HepG2 (cell line): Measurements from ENCODE around the gene PTX4. TPM values are rescaled to one million over a fixed set of nuclear protein-coding genes. Genes with fewer than 3 reads are reported as not detected.

Experiments used
- ATAC-seq: fragments of 200-7000 bp; cut with Tn5 transposase; 3 replicates; pipeline ENCODE4 v1.9.1; 2020; ENCODE audit warnings: mild to moderate bottlenecking, moderate library complexity
- BruUV-seq: library from RNA; stranded (reverse); fragments of 400-500 nt; replicated peaks from 2 replicates; lab custom pipeline; 2021; lab: Mats Ljungman, UMichigan
- CTCF ChIA-PET: fragments of 300-600 bp; formaldehyde crosslinking; extraction: SDS; loops from one replicate; lab custom pipeline; 2021; ENCODE audit warnings: low total read pairs, inconsistent platforms, low intra/inter-chr PET ratio; lab: Yijun Ruan, JAX
- POLR2A ChIA-PET: fragments of 350-600 bp; sonication (Branson Sonifier 250); formaldehyde crosslinking; loops from one replicate; lab custom pipeline; 2020; ENCODE audit warnings: antibody characterized with exemption, inconsistent platforms; lab: Yijun Ruan, JAX
- DNase-seq: peaks from one replicate; pipeline ENCODE4 v3.0.0-alpha.2; 2015; ENCODE audit warnings: low spot score
- FAIRE-seq: peaks from 3 replicates; lab custom pipeline; 2011; peaks lifted over from hg19 to GRCh38; lab: Jason Lieb, UNC
- H2AFZ ChIP-seq: one replicate; pipeline ENCODE4 v1.6.1; 2011; ENCODE audit warnings: low read length, inconsistent platforms
- H3K27ac ChIP-seq: fragments of 300-600 bp; 3 replicates; pipeline ENCODE4 v1.8.0; 2011; ENCODE audit warnings: mixed run types, mild to moderate bottlenecking, mixed read lengths, low read length, inconsistent platforms; ENCODE audit not compliant: insufficient read depth; ENCODE audit errors: extremely low read length
- H3K27me3 ChIP-seq, 2 experiments: fragments of 200-600 bp in 1 of 2; 2 replicates in 1 of 2; 3 replicates in 1 of 2; pipeline versions ENCODE4 v1.6.0 to v1.8.0; 2011; ENCODE audit warnings: low read length in 2 of 2, mild to moderate bottlenecking in 2 of 2, moderate library complexity in 2 of 2, inconsistent platforms in 1 of 2; ENCODE audit not compliant: insufficient read depth in 2 of 2, control insufficient read depth in 1 of 2
- H3K36me3 ChIP-seq, 2 experiments: fragments of 200-600 bp in 1 of 2; replicated peaks in 1 of 2; 2 replicates in 1 of 2; 3 replicates in 1 of 2; pipeline versions ENCODE4 v1.5.1 to v1.8.0; 2011; ENCODE audit warnings: low read length in 2 of 2, inconsistent platforms in 1 of 2; ENCODE audit not compliant: insufficient read depth in 2 of 2, control insufficient read depth in 1 of 2
- H3K4me1 ChIP-seq: 2 replicates; pipeline ENCODE4 v1.5.1; 2012; ENCODE audit warnings: low read length, inconsistent platforms; ENCODE audit not compliant: insufficient read depth
- H3K4me2 ChIP-seq: 2 replicates; pipeline ENCODE4 v1.6.0; 2011; ENCODE audit warnings: low read depth, low read length, inconsistent platforms
- H3K4me3 ChIP-seq, 3 experiments: fragments of 200-600 bp in 1 of 3; sonication (generic), shearing (Covaris generic) in 1 of 3; replicated peaks in 1 of 3; 2 replicates each; pipeline ENCODE4 v1.5.1; 2011 to 2016; ENCODE audit warnings: low read length in 3 of 3, inconsistent platforms in 2 of 3, low read depth in 2 of 3, mild to moderate bottlenecking in 2 of 3, control low read depth in 1 of 3, mixed read lengths in 1 of 3; ENCODE audit not compliant: insufficient read depth in 1 of 3
- H3K79me2 ChIP-seq: one replicate; pipeline ENCODE4 v1.6.1; 2011; ENCODE audit warnings: low read length, inconsistent platforms; ENCODE audit not compliant: insufficient read depth
- H3K9ac ChIP-seq: 2 replicates; pipeline ENCODE4 v1.6.0; 2011; ENCODE audit warnings: mild to moderate bottlenecking, low read depth, low read length, inconsistent platforms; ENCODE audit not compliant: insufficient read depth
- H3K9me3 ChIP-seq: 2 replicates; pipeline ENCODE4 v1.5.1; 2012; ENCODE audit warnings: mild to moderate bottlenecking, low read length
- H4K20me1 ChIP-seq: 2 replicates; pipeline ENCODE4 v1.6.0; 2011; ENCODE audit warnings: inconsistent platforms, mild to moderate bottlenecking, low read length, moderate library complexity; ENCODE audit not compliant: insufficient read depth
- CSRNP1 ChIP-seq: sonication (generic); formaldehyde crosslinking; IDR thresholded peaks from 2 replicates; pipeline ENCODE4 v1.8.1; 2023; ENCODE audit warnings: mild to moderate bottlenecking, missing genetic modification reagents
- KLF11 ChIP-seq: IDR thresholded peaks from 2 replicates; pipeline ENCODE4 v1.6.1; 2016; ENCODE audit warnings: missing compliant biosample characterization
- MAF1 ChIP-seq: sonication (generic); formaldehyde crosslinking; IDR thresholded peaks from 2 replicates; pipeline ENCODE4 v1.5.0; 2020; ENCODE audit warnings: missing genetic modification reagents, borderline replicate concordance
- MYC ChIP-seq: sonication (generic); formaldehyde crosslinking; IDR thresholded peaks from 2 replicates; pipeline ENCODE4 v1.9.0; 2021; ENCODE audit warnings: missing genetic modification reagents, borderline replicate concordance
- SNAPC2 ChIP-seq: sonication (generic); formaldehyde crosslinking; IDR thresholded peaks from 2 replicates; pipeline ENCODE4 v1.8.1; 2022; ENCODE audit warnings: mild to moderate bottlenecking, missing genetic modification reagents
- SP2 ChIP-seq: sonication (generic); formaldehyde crosslinking; IDR thresholded peaks from 2 replicates; pipeline ENCODE4 v1.5.1; 2020; ENCODE audit warnings: mild to moderate bottlenecking, missing genetic modification reagents
- ZNF513 ChIP-seq: sonication (generic); formaldehyde crosslinking; conservative IDR thresholded peaks from 2 replicates; pipeline ENCODE4 v1.5.0; 2020; ENCODE audit warnings: missing genetic modification reagents
- ZNF550 ChIP-seq: sonication (generic); formaldehyde crosslinking; IDR thresholded peaks from 2 replicates; pipeline ENCODE4 v1.4.0; 2020; ENCODE audit warnings: mild to moderate bottlenecking, missing genetic modification reagents, borderline replicate concordance
- ZNF598 ChIP-seq: sonication (generic); formaldehyde crosslinking; IDR thresholded peaks from 2 replicates; pipeline ENCODE4 v1.5.1; 2020; ENCODE audit warnings: mild to moderate bottlenecking, missing genetic modification reagents, borderline replicate concordance
- ZNF737 ChIP-seq: sonication (generic); formaldehyde crosslinking; IDR thresholded peaks from 2 replicates; pipeline ENCODE4 v1.5.0; 2020; ENCODE audit warnings: missing genetic modification reagents, mild to moderate bottlenecking, borderline replicate concordance
- ZSCAN22 ChIP-seq: sonication (generic); formaldehyde crosslinking; IDR thresholded peaks from 2 replicates; pipeline ENCODE4 v1.4.0; 2020; ENCODE audit warnings: mild to moderate bottlenecking, missing genetic modification reagents
- ZUFSP ChIP-seq: sonication (generic); formaldehyde crosslinking; IDR thresholded peaks from 2 replicates; pipeline ENCODE4 v1.9.0; 2021; ENCODE audit warnings: missing genetic modification reagents, mild to moderate bottlenecking, borderline replicate concordance
- WGBS: methylation state at CpG from one replicate; pipeline ENCODE4 v1.1.6; 2017; ENCODE audit warnings: low lambda C conversion rate; 5-methylcytosine and 5-hydroxymethylcytosine counted together
- in situ Hi-C: cut with HindIII; loops from 2 replicates; pipeline ENCODE4 v1.10.0; 2017; ENCODE audit warnings: low pct_unique_long_range_greater_than_20kb; ENCODE audit not compliant: extremely low pct_ligation_motif_present
- intact Hi-C: fragments of 100-400 bp; cut with micrococcal nuclease; formaldehyde crosslinking; loops from one replicate; pipeline ENCODE4 v1.10.0; 2022; ENCODE audit not compliant: unreplicated experiment
- polyA plus RNA-seq, 8 experiments: library from polyadenylated mRNA; depleted of rRNA in 3 of 8; stranded (reverse) in 7 of 8; unstranded in 1 of 8; fragments of >200 nt; fragmentation: Illumina TruSeq in 4 of 8; extraction: Trizol in 4 of 8; gene quantifications; 2 replicates each; pipeline versions ENCODE4 v1.2.1 to v1.2.3, GENCODE V29; 2011 to 2016; ENCODE audit warnings: low read depth in 4 of 8, missing spikeins in 1 of 8, mixed read lengths in 1 of 8; ENCODE audit not compliant: insufficient read depth in 1 of 8
- total RNA-seq, 5 experiments: library from RNA; depleted of rRNA; stranded (reverse); fragments of >200 nt; fragmentation: Illumina TruSeq; extraction: Trizol; gene quantifications; 2 replicates each; pipeline ENCODE4 v1.2.3, GENCODE V29; 2016; ENCODE audit warnings: low read depth in 1 of 5

Gene PTX4
- total and polyA plus RNA-seq, 2 of the 13 experiments (the other 11 are each of a cell fraction or from before 2014, with no cell fraction given): 0.04 TPM; not detected in 1

- H3K4me3 ChIP-seq: no peak overlapping the region
- H3K27ac ChIP-seq: no peak overlapping the region
- intact Hi-C loops: no loop called here
- no peak overlapping the region for H3K4me2 ChIP-seq
- no TSS peak for BruUV-seq
- H3K4me1 ChIP-seq: no peaks in the 10 kb centered on the region
- no peaks in the 10 kb centered on the region for H4K20me1 ChIP-seq
- H3K27me3 ChIP-seq: no peaks in the 10 kb centered on the region
- DNase-seq: no peak
- POLR2A ChIA-PET: no interaction called here
- FAIRE-seq: no peak
- no peak overlapping the region for H2AFZ ChIP-seq
- ATAC-seq: no peak
- 97% methylated on average over 13 of the region's 27 CpGs for WGBS
- TF ChIP-seq MYC: no peak
- TF ChIP-seq ZNF737 (CRISPR knock-in tag): no peak
- no peak for TF ChIP-seq ZSCAN22 (CRISPR knock-in tag)
- no peak for TF ChIP-seq MAF1 (CRISPR knock-in tag)
- no peak for TF ChIP-seq SP2 (CRISPR knock-in tag)
- no peak for TF ChIP-seq SNAPC2
- TF ChIP-seq ZNF550 (CRISPR knock-in tag): no peak
- TF ChIP-seq ZNF598 (CRISPR knock-in tag): no peak
- TF ChIP-seq CSRNP1 (CRISPR knock-in tag): no peak
- TF ChIP-seq ZUFSP (CRISPR knock-in tag): no peak
- TF ChIP-seq KLF11: no peak
- TF ChIP-seq ZNF513 (CRISPR knock-in tag): no peak
- no peaks in the 10 kb centered on the region for H3K36me3 ChIP-seq
- in situ Hi-C loops: no loop called here
- no peaks in the 10 kb centered on the region for H3K9me3 ChIP-seq
- no peak overlapping the region for H3K9ac ChIP-seq
- CTCF ChIA-PET: no interaction called here
- H3K79me2 ChIP-seq: no peaks in the 10 kb centered on the region
Measured at GRCh38 chr16:1537138-1537577, 48.4 kb upstream of the PTX4 start.
